IMR-90 (cell line): ENCODE results near the gene CRB1.

Experiments used
- BHLHE40 ChIP-seq: fragments of 150-350 bp; IDR thresholded peaks from 2 replicates; pipeline ENCODE4 v1.6.1; 2016; ENCODE audit warnings: mild to moderate bottlenecking, low read depth, low read length
- CEBPB ChIP-seq: IDR thresholded peaks from 2 replicates; pipeline ENCODE4 v1.6.1; 2012; ENCODE audit warnings: low read depth, low read length, improper control_type of control experiment
- MAFK ChIP-seq: IDR thresholded peaks from 2 replicates; pipeline ENCODE4 v1.6.1; 2012; ENCODE audit warnings: low read depth, low read length, improper control_type of control experiment
- MXI1 ChIP-seq: IDR thresholded peaks from 2 replicates; pipeline ENCODE4 v1.6.1; 2012; ENCODE audit warnings: low read depth, mild to moderate bottlenecking, low read length, moderate library complexity, borderline replicate concordance
- POLR2A ChIP-seq: IDR thresholded peaks from 2 replicates; pipeline ENCODE4 v1.6.1; 2012; ENCODE audit warnings: mild to moderate bottlenecking, low read depth, low read length
- RAD21 ChIP-seq: IDR thresholded peaks from 2 replicates; pipeline ENCODE4 v1.6.1; 2012; ENCODE audit warnings: low read length, improper control_type of control experiment
- RCOR1 ChIP-seq: IDR thresholded peaks from 2 replicates; pipeline ENCODE4 v1.6.1; 2012; ENCODE audit warnings: mild to moderate bottlenecking, low read length, improper control_type of control experiment; ENCODE audit not compliant: insufficient replicate concordance
- RFX5 ChIP-seq: IDR thresholded peaks from 2 replicates; pipeline ENCODE4 v1.8.0; 2012; ENCODE audit warnings: low read depth, mild to moderate bottlenecking, low read length, moderate library complexity
- SMC3 ChIP-seq: fragments of 150-350 bp; IDR thresholded peaks from 2 replicates; pipeline ENCODE4 v1.6.1; 2016; ENCODE audit warnings: low read depth, mild to moderate bottlenecking, antibody characterized with exemption, low read length, moderate library complexity
- TF ChIP-seq, protein P1 (sequence below): conservative IDR thresholded peaks from 2 replicates; pipeline ENCODE4 v1.5.1; 2012; ENCODE audit warnings: mild to moderate bottlenecking, low read depth, low read length, improper control_type of control experiment

DNA sequence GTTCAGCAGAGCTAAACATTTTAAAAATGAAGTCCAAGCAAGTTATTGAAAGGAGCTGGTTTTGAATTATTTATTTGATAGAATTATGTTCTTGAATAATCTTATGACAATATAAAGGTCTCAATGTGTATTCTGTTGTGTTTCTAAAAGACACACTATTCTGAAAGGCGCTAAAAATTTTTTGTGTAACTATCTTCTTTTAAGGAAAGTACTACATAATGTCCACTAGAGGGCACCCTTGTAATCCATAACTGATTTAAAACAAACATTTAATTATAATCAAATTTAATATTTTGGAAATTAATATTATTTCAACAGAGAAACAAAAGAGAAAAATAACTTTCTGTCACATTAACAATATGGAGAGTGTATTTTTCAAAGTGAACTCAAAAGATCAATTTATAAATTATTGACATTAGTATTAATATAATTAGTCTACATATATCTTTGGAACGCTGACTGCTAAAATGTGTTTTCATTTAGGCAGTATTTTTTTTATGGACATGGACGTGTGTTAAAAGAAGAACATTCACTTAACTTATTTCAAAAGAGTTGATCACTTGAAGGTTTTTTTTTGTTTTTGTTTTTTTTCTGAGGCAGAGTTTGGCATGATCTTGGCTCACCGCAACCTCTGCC, 258.8 kb downstream of the CRB1 start:
- TF ChIP-seq MAFK (no peak), RAD21 (peak; percentile 45), MXI1 (no peak), RCOR1 (no peak), POLR2A (no peak), RFX5 (no peak), CEBPB (no peak), SMC3 (peak; percentile 32; the same call in 1 of the 2 replicates), BHLHE40 (no peak)
- TF ChIP-seq, protein P1, sequence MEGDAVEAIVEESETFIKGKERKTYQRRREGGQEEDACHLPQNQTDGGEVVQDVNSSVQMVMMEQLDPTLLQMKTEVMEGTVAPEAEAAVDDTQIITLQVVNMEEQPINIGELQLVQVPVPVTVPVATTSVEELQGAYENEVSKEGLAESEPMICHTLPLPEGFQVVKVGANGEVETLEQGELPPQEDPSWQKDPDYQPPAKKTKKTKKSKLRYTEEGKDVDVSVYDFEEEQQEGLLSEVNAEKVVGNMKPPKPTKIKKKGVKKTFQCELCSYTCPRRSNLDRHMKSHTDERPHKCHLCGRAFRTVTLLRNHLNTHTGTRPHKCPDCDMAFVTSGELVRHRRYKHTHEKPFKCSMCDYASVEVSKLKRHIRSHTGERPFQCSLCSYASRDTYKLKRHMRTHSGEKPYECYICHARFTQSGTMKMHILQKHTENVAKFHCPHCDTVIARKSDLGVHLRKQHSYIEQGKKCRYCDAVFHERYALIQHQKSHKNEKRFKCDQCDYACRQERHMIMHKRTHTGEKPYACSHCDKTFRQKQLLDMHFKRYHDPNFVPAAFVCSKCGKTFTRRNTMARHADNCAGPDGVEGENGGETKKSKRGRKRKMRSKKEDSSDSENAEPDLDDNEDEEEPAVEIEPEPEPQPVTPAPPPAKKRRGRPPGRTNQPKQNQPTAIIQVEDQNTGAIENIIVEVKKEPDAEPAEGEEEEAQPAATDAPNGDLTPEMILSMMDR, result peak; percentile 55
